Breast epithelium (tissue), 4 donors: ENCODE data around the gene PRDM16. TPM values are rescaled to one million over a fixed set of nuclear protein-coding genes. Genes with fewer than 3 reads are reported as not detected.

Experiments used
- DNase-seq, 2 donors: peaks; one replicate each; pipeline ENCODE4 v3.0.0-alpha.2; 2019; ENCODE audit warnings: low spot score in 2 of 2
- H3K27ac ChIP-seq, 2 donors: fragments of 200-600 bp; sonication (generic) in 1 of 2; one replicate each; pipeline ENCODE4 v1.5.1; 2016 to 2019; ENCODE audit warnings: mild to moderate bottlenecking in 1 of 2
- H3K27me3 ChIP-seq, 2 donors: fragments of 200-600 bp; sonication (generic) in 1 of 2; one replicate each; pipeline versions ENCODE4 v1.5.1 to v1.6.0; 2017 to 2019; ENCODE audit warnings: control low read depth in 1 of 2, mild to moderate bottlenecking in 1 of 2
- H3K36me3 ChIP-seq: fragments of 200-600 bp; one replicate; pipeline ENCODE4 v1.5.1; 2019
- H3K4me1 ChIP-seq, 2 donors: fragments of 200-600 bp; sonication (generic); one replicate each; pipeline ENCODE4 v1.5.1; 2016 to 2019; ENCODE audit warnings: control low read depth in 1 of 2
- H3K4me3 ChIP-seq, 3 donors: fragments of 200-600 bp; sonication (generic); 1 replicate in 2 of 3; 2 replicates in 1 of 3; pipeline ENCODE4 v1.5.1; 2016 to 2019; ENCODE audit warnings: mild to moderate bottlenecking in 3 of 3, moderate library complexity in 2 of 3
- H3K9me3 ChIP-seq, 2 donors: fragments of 200-600 bp; sonication (generic) in 1 of 2; one replicate each; pipeline ENCODE4 v1.5.1; 2016 to 2019; ENCODE audit warnings: control low read depth in 1 of 2
- POLR2A ChIP-seq: fragments of 450-650 bp; IDR thresholded peaks from one replicate; pipeline ENCODE4 v1.6.1; 2016; ENCODE audit warnings: antibody characterized with exemption, mild to moderate bottlenecking, moderate library complexity
- POLR2AphosphoS5 ChIP-seq, 3 donors: sonication (generic); formaldehyde crosslinking; IDR thresholded peaks; one replicate each; pipeline ENCODE4 v1.6.1; 2017; ENCODE audit warnings: antibody characterized with exemption in 3 of 3
- intact Hi-C: fragments of 100-400 bp; cut with DNase I; formaldehyde crosslinking; loops from one replicate; pipeline ENCODE4 v1.15.1; 2023; ENCODE audit warnings: low total_unique reads
- total RNA-seq, 3 donors: library from RNA; depleted of rRNA; stranded (reverse); fragments of >200 nt; gene quantifications; one replicate each; pipeline ENCODE4 v1.1.0, GENCODE V29; 2016
- TF ChIP-seq, protein P1 (sequence below), 3 donors: fragments of 450-650 bp; IDR thresholded peaks; one replicate each; pipeline ENCODE4 v1.5.1; 2016 to 2017; ENCODE audit warnings: antibody characterized with exemption in 3 of 3, mild to moderate bottlenecking in 3 of 3, moderate library complexity in 3 of 3

The PRDM16 gene
- total RNA-seq, 3 donors from 2014 or later: 0.48 to 3.8 (median 3.6) TPM

DNA sequence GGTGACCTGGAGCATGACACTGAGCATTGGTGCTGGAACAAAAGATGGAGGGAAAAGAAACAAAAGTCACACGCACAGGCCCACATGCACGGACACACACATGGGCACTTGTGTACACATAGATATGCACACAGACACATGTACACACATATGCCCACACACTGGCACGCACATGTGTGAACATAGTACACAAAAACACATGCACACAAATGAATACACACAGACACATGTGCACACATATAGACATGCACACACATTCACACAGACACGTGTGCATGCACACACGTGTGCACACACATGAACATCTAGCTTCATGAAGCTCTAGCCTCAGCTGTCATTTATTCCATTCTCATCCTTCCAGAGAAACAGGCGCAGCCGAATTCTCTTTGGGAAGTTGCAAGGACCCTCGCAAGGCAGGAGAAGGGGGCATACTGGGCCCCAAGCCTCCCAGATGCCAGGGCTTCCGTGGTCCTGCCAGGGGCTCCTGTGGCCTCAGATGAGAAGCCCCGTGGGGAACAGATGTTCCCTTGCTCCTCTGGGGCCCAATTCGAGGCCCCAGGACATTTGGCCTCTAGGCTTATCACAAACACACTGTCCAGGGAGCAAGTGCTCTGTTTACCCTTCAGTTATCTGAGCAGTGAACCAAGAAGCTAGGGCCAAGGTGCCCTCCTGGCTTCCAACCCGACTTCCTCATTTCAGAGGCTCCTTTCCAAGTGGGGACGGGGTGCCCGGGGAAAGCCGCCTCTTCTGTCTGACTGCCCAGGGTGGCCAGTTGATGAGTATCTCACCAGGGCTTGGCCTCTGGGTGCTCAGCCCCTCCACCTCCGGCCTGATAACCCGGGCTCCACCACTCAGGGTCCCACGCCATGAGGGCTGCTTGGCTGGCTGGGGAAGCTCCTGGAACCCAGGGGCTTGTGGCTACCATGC, 269.1 kb downstream of the PRDM16 start:
- Histone ChIP-seq H3K27me3 (peaks cover 0 to 53% of the 10 kb centered on the region in 2 donors), H3K27ac (no peak overlapping the region), H3K36me3 (no peaks in the 10 kb centered on the region), H3K4me1 (no peaks in the 10 kb centered on the region), H3K9me3 (peaks cover 4 to 12% of the 10 kb centered on the region in 2 donors), H3K4me3 (no peak overlapping the region)
- intact Hi-C loops: no loop called here
- TF ChIP-seq POLR2A (no peak), POLR2AphosphoS5 (IDR thresholded peaks at IDR 0.05) (no peak)
- TF ChIP-seq, protein P1, sequence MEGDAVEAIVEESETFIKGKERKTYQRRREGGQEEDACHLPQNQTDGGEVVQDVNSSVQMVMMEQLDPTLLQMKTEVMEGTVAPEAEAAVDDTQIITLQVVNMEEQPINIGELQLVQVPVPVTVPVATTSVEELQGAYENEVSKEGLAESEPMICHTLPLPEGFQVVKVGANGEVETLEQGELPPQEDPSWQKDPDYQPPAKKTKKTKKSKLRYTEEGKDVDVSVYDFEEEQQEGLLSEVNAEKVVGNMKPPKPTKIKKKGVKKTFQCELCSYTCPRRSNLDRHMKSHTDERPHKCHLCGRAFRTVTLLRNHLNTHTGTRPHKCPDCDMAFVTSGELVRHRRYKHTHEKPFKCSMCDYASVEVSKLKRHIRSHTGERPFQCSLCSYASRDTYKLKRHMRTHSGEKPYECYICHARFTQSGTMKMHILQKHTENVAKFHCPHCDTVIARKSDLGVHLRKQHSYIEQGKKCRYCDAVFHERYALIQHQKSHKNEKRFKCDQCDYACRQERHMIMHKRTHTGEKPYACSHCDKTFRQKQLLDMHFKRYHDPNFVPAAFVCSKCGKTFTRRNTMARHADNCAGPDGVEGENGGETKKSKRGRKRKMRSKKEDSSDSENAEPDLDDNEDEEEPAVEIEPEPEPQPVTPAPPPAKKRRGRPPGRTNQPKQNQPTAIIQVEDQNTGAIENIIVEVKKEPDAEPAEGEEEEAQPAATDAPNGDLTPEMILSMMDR (IDR thresholded peaks at IDR 0.05): no peak
- no peak for DNase-seq

DNA sequence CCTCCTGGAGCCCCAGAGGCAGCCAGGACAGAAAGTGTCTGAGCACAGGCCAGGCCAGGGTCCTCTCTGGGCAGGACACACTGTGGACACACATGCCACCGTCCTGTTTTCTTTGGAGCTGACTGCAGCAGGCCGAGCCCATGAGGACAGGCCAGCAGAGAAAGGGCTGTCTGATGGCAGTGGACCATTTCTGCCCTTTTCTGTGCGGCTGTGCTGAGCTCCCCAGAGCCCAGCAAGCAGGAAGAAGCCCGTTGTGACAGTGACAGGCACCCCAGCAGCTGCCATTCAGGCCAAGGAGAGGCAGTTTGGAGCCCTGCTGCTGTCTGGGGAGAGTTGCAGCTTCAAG, 269.7 kb downstream of the PRDM16 start:
- no peak overlapping the region for H3K27ac ChIP-seq

DNA sequence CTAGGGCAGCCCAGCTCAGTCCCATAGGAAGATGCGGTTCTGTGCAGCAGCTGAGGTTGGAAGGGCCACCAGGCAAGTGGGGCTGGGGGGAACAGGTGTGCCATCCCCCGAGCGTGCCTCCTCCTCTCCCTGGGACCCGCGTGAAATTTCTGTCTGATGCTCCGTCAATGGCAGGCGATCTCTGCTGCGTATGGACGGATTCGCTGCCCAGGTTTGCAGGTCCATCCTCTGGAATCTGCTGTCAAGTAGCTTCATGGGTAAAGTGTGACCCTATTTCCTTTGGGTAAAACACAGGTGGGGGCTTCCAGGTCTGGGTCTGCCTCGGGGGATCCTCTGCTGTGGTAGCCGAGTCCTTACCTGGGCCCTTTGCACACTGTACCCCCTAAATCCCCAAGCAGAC, 270.9 kb downstream of the PRDM16 start:
- H3K9me3 ChIP-seq: peaks cover 17 to 28% of the 10 kb centered on the region in 2 donors
- no peak for DNase-seq
- H3K27me3 ChIP-seq: peaks cover 0 to 43% of the 10 kb centered on the region in 2 donors
- TF ChIP-seq POLR2A: no peak
- no peak for TF ChIP-seq POLR2AphosphoS5 (IDR thresholded peaks at IDR 0.05)
- TF ChIP-seq, protein P1 (IDR thresholded peaks at IDR 0.05): no peak
- H3K36me3 ChIP-seq: no peaks in the 10 kb centered on the region
- H3K4me3 ChIP-seq: no peak overlapping the region
- no peak overlapping the region for H3K27ac ChIP-seq
- H3K4me1 ChIP-seq: no peaks in the 10 kb centered on the region
- intact Hi-C loops: no loop called here

More for the DNA sequence above, 269.7 kb downstream of the PRDM16 start:
- Histone ChIP-seq H3K4me1 (no peaks in the 10 kb centered on the region), H3K36me3 (no peaks in the 10 kb centered on the region), H3K9me3 (peaks cover 10 to 17% of the 10 kb centered on the region in 2 donors), H3K27me3 (peaks cover 0 to 53% of the 10 kb centered on the region in 2 donors), H3K4me3 (no peak overlapping the region)
- TF ChIP-seq POLR2AphosphoS5 (IDR thresholded peaks at IDR 0.05): no peak
- intact Hi-C loops: no loop called here
- no peak for DNase-seq

DNA sequence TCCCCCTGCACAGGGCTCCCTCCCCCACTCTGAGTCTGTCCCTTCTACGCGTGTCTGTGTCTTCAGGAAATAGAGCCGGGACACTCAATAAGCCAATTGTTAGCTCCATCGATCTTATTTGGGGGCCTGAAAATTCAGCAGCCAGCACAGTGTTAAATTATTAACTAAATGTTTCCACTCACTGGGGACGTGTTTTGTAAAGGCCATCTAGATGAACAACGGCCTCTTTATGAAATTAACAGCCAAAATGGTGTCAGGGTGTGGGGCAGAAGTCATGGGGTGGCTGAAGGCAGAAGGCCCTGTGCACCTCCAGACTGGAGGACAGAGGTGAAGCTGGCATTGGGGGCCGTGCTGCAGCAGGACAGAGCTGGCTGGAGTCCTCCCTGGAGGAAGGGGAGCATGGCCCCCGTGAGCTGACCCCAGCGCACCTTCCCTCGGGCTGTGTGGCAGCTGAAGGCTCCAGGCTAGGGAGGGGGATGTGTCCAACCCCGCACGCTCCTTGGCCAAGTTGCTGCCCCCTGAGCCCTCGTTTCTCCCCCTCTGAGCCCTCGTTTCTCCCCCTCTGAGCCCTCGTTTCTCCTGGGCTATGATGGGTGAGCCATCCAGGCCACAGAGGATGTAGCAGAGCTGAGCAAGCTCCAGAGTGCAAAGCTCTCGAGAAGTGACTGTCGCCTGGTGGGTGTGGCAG, 271.7 kb downstream of the PRDM16 start:
- H3K27ac ChIP-seq: no peak overlapping the region
- intact Hi-C loops: no loop called here
- TF ChIP-seq, protein P1 (IDR thresholded peaks at IDR 0.05): no peak
- no peak for TF ChIP-seq POLR2AphosphoS5 (IDR thresholded peaks at IDR 0.05)
- no peak for TF ChIP-seq POLR2A
- peaks cover 0 to 43% of the 10 kb centered on the region in 2 donors for H3K27me3 ChIP-seq
- DNase-seq: no peak
- no peak overlapping the region for H3K4me3 ChIP-seq
- H3K9me3 ChIP-seq: peaks cover 17 to 36% of the 10 kb centered on the region in 2 donors
- no peaks in the 10 kb centered on the region for H3K36me3 ChIP-seq
- no peaks in the 10 kb centered on the region for H3K4me1 ChIP-seq

DNA sequence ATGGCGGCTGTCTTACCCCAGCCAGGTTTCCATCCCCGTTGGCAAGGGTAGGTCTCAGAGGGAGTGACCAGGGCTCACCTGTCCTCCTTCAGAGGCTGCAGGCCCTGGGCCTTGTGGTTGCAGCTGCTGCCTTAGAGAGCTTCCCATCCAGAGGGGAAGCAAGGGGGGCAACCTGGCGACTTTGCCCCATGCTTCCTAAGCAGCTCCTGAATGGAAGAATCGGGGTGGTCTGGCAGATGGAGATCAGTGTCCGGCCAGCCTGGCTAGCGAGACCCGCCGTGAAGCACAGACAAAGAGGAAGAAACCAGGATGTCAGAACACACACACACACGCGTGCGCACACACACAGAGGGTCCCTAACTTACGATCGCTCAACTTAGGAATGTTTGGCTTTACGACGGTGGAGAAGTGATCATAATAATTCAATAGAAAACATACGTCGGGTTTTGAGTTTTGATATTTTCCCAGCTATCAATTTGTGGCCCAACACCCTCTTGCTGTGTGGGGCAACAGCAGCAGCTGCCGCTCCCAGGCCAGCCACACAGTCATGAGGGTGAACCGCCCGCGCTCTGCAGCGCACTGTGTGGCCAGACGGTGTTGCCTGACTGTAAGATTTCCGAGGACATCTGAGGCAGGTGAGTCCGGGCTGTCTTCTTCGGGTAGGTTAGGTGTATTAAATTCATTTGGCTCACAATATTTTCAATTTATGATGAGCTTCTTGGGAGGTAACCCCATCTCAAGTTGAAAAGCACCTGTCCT, 272.4 kb downstream of the PRDM16 start:
- Histone ChIP-seq H3K4me3 (no peak overlapping the region), H3K4me1 (no peaks in the 10 kb centered on the region), H3K36me3 (no peaks in the 10 kb centered on the region), H3K9me3 (peaks cover 17 to 36% of the 10 kb centered on the region in 2 donors), H3K27ac (no peak overlapping the region), H3K27me3 (peaks cover 0 to 44% of the 10 kb centered on the region in 2 donors)
- DNase-seq: no peak
- TF ChIP-seq POLR2A (no peak), POLR2AphosphoS5 (IDR thresholded peaks at IDR 0.05) (no peak)
- TF ChIP-seq, protein P1 (IDR thresholded peaks at IDR 0.05): no peak
- intact Hi-C loops: no loop called here
